ENCODE measurements around the gene KRTAP10-4.
"Not testable (repeated sequence)": the region's sequence is repeated elsewhere in the genome, so short reads cannot be mapped to it uniquely, and the experiment has no call there.

KRTAP10-4 gene

DNA sequence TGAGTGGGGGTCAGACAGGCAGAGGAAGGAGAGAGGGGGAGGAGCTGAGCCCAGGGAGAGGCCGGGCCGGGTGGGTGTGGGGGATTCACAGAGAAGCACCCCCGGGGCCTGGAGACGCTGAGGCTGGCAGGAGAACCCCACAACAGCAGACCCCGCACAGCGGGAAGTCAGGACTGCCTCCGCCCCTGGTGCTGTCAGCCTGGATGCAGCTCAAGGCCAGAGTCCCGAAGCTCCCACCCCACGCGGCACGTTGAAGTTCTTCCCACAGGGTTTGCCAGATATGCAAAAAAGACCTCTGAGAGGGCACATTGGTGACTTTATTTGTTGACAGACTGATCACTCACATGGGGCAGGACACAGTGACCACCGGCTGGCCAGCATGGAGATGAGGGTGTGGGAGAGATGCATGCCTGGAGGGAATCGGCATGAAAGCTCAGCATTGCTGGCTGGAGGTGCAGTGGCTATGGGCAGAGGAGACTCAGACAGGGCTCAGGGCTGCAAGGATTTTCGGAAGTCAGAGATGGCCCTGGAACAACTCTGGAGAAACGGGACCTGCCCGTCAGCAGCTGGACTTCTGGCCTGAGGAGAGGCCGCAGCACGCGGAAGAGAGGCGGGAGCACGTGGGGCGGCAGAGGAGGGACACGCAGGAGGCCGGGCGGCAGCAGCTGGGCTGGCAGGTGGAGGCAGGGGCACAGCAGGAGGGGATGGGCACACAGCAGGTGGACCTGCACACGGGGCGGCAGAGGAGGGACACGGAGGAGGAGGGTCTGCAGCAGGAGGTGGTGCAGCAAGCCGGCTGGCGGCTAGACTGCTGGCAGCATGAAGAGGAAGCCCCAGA lies 15.8 kb upstream of the KRTAP10-4 start:
- no peak for DNase-seq (ENCODE audit: low read depth in 2 of 2)

DNA sequence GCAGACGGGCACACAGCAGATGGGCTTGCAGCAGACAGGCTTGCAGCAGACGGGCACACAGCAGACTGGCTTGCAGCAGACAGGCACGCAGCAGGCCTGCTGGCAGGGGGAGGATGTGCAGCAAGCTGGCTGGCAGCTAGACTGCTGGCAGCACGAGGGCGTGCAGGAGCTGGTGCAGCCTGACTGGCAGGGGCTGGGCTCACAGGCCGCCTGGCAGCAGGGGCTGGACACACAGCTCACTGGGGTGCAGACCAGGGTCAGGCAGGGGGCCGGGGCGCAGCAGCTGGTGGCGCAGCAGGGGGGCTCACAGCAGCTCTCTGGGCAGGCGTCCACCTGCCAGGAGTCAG lies 15.2 kb upstream of the KRTAP10-4 start:
- DNase-seq (ENCODE audit: low read depth in 2 of 2), result not testable (repeated sequence)

DNA sequence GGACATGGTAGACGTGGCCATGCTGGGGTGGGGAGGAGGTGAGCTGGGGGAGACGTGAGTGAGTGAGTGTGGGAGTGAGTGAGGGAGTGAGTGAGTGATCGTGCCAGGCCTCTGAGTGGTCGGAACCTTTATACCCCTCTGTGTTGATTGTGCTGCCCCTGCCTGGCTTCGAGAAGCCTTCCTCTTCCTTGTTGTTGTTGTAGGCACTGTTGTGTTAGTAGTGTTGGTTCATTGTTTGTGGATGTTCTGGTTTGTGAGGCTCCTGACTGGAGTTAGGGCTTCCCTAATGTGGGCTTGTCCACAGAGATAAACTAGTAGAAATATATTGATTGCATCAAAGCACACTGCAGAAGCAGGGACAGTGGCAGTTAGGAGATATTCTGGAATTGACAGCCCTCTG lies 14.8 kb upstream of the KRTAP10-4 start, which contains the start of gene KRTAP10-3:
KRTAP10-3 (minus strand) TSS at position 101 of the 400 bp plus-strand sequence; CDS start at position 21, 80 bp downstream.
- DNase-seq (ENCODE audit: low read depth in 2 of 2), result no peak

DNA sequence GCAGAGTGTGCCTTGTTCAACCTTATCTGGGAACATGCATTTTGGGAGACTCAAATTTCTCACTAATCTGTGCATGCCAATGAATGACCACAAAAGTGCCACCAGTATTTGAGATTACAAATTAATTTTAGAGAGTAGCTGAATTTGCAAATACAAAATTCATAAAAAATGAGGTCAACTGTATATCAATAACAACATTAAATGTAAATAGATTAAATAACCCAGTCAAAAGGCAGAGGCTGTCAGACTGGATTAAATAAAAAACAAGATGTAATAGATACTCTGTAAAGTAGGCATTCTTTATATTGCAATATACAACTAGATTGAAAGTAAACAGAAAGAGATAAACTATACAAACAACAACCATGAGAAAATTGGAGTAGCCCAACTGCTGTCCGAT lies 9.4 kb upstream of the KRTAP10-4 start:
- no peak for DNase-seq (ENCODE audit: low read depth in 2 of 2)

DNA sequence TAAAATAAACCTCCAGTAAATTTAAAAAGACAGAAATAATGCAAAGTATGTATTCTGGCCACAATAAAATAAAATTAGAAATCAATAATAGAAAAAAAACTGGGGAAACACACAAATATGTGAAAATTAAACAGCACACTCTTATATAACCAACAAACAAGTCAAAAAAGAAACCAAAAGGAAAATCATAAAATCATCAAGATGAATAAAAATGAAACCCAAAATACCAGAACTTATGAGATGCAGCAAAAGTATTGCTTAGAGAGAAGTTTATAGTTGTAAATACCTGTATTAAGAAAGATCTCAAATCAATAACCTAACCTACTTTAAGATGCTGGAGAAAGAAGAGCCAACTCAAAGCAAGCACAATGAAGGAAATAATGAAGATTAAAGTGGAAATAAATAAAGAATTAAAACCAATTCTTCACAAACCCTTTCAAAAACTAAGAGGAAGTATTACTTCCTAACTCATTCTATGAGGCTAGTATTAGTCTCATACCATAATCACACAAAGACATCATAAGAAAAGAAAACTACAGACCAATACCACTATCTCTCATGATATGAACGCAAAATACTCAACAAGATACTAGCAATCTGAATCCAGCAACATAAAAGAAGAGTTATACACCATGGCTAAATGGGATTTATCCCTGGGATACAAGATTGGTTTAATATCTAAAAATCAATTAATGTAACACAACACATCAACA lies 8.5 kb upstream of the KRTAP10-4 start:
- DNase-seq (ENCODE audit: low read depth in 2 of 2), result no peak

DNA sequence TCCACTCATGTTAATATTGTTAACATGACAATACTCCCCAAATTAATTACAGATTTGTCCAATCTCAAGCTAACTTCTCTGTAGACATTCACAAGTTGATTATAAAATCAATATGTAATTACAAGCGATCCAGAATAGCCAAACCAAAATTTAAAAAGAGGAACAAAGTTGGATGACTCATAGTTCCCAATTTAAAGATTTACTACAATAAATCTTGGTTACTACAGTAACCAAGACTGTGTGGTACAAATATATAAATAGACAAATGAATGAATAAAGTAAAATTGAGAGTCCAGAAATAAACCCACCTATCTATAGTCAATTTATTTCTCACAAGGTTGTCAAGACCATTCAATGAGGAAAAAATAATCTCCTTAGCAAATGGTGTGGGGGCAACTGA lies 7.1 kb upstream of the KRTAP10-4 start:
- DNase-seq (ENCODE audit: low read depth in 2 of 2), result no peak

DNA sequence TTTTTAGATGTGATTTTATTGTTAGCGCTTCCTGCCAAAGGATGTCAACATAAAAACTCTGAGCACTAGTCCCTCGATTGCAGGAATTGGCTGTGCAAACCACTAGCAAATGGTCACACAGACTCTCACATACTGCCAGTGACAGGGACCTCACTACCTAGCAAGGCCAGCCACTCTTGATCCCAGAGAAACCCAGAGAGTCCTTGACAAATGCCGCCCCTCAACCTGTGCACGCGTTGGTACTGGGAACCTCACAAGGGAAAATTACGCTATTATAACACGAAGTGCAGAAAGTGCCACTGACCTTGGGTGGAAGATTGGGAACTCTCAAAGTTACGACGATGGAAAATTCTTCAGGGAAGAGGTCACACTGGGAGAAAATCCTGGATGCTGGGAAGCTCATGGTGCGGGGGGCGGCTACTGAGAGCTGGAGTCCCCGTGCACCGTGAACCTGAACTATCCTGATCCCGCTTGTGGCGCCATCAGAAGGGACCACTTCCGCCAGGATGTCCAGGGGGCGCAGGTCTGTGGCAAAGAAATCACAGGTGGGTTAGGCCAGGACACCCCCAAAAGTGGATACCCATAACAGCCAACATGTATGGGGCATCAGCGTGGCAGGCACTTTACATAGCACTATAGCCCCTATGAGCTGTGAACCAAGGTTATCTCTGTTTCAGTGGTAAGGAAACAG lies 5.9 kb upstream of the KRTAP10-4 start:
- no peak for DNase-seq (ENCODE audit: low read depth in 2 of 2)

DNA sequence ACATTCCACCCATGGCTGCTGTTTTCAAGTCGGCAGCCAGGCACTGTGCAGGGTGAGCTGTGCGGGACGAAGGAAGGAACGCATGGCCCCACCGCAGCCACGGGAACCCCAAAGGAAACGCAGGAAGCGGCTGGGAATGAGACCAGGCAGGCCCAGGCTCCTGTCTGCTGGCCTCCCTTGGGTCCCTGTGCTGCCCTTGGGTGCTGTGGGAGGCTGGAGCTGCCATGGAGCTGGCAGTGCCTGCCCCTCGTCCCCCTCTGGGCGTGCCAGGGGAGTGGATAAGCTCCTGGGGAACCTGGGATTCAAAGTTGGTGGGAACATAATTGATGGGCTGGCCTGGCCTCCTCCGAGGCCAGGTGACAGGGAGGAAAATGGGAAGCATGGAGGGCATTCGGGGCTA lies 5.3 kb upstream of the KRTAP10-4 start:
- DNase-seq (ENCODE audit: low read depth in 2 of 2), result no peak

DNA sequence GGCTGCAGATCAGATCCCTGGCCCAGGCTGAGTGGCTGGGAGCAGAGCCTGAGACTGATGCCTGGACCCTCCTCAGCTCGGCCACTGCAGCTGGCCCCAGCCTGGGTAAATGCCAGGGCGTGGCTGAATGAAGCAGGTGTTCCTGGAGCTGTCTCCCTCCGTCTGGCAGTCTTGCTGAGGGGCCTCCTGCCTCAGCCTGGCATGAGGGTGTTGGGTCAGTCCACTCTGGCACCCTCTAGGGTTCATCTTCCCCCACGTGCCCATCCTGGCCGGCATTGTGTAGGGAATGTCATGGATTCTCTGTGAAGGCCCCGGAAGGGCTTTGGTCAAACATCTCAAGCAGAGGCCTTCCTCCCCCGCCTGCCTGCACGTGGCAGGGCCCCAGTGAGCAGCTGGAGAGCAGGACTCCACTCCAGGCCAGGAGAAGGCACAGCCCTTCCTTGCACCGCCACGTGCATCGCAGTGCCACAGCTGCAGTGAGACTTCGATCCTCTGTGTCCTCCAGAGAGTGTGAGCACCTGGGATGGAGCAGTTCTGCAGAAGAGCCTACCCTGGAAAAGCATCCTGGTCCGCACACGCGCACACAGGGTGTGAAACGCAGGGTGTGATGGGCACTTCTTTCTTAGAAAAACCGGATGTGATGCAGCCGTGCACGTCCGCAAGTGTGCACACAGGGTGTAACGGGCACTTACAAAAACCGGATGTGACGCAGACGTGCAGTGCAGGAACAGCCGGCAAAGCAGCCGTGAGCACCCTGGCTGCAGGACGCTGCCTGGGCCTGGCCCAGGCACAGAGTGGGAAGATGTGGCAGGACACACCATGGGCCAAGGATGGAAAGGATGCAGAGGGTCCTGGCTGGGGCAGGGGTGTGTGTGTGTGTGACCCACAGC lies 4.6 kb upstream of the KRTAP10-4 start:
- no peak for DNase-seq (ENCODE audit: low read depth in 2 of 2)

DNA sequence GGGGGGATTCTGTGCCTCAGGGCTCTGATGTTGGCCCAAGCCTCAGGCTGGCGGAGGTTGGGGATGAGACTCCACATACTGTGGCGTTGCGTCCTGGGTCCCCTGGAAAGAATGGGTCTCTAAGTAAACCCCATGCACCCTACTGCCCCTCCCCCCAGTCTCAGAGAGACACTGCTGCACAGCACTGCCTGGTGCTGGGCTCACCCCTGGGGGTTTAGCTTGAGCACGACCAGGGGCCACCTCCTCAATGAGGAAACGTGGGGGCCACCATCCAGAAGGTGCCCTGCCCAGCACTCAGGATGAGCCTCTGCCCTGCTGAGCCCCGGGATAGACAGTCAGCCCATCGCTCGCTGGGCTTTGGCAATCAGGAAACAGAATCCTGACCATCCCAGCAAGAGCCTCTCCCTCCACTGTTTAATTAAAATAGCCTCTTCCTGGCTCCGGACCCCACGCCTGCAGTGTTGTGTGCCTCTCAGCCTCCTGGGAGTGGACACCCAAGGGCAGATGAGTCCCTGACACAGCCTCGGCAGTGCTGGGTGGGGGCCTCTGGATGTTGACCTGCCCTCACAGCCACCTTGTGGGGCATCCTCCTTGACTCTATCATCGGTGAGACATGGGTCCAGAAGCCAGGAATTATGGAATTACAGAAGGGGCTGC lies 3.5 kb upstream of the KRTAP10-4 start:
- no peak for DNase-seq (ENCODE audit: low read depth in 2 of 2)

DNA sequence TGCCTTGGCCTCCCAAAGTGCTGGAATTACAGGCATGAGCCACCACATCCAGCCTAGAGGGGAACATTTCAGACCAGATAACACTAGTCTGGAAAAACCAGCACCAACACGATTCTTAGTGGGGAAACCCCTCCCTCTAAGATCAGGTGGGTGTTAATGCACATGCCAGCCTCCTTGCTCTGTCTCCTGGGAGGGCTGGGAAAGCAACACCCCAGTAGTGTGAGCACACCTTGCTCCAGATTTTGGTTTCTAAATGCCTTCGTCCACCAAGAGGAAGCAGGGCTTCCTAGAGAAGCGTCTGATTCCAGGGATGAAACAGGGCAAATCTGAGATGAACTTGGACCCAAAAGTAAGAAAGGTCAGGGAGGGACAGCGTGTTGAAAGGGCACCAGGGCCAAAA lies 2.2 kb upstream of the KRTAP10-4 start:
- DNase-seq (ENCODE audit: low read depth in 2 of 2), result no peak

DNA sequence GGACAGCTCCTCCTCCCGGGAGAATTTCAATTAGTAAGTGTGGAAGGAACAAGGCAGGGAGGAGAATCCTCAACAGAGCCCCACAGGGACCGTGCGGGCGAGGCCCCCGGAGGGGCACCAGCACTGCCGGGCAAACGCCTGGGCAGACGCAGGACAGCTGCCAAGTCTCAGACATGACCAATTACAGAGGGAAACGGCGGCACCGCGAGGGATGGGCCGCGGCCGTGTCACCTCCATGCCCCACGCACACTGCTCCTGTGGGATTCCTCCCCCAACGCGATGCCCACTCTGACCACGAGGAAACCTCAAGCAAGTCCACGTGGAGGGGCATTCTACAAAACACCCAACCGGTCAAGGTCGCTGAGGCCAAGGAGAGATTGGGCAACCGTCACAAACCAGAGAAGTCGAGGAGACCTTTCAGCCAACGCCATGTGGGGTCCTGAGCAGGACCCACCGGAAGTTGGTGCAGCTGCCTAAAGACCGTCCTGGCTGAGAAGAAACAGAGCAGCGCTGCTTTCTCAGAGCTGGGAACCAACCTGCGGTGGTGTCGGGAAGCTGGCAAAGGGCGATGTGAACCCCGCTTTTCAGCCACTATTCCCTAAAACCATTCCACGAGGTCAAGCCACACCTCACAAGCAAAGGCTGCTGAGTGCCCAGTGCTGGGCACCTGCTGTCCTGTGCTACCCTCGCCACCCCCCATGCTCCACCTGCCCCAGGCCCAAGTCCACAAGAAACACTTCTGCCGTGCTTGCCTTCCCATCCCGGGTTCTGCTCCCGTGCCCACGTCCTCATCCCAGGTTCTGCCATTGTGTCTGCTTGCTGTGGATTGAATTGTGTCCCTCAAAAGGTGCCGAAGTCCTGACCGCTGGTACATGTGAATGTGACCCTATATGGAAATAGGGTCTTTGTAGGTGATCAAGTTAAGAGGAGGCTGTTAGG lies 1.4 kb upstream of the KRTAP10-4 start:
- no peak for DNase-seq (ENCODE audit: low read depth in 2 of 2)

DNA sequence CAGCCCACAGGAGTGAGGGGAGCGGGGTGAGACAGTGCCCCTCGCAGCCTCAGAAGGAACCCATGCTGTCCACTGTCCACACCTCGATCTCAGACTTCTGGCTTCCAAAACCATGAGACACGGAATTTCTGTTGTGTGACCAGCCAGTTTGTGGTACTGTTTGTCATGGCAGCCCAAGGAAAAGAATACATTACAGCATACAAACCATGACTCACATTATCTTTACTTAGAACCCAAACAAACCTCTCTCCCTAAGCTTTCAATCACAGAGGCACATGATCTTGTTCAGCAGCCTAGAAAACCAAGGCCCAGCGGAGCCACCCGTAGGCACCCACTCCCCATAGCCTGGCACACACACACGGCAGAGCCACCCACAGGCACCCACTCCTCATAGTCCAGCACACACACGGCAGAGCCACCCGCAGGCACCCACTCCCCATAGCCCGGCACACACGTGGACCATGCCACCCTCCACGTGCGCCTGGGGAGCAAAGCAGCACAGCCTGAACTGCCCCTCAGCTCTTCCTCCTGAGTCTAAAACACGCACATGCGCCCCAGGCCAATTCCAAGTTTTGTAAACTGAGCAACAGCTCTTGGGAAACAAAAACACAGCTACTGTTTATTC lies 458 bp upstream of the KRTAP10-4 start:
- DNase-seq (ENCODE audit: low read depth in 2 of 2), result no peak

DNA sequence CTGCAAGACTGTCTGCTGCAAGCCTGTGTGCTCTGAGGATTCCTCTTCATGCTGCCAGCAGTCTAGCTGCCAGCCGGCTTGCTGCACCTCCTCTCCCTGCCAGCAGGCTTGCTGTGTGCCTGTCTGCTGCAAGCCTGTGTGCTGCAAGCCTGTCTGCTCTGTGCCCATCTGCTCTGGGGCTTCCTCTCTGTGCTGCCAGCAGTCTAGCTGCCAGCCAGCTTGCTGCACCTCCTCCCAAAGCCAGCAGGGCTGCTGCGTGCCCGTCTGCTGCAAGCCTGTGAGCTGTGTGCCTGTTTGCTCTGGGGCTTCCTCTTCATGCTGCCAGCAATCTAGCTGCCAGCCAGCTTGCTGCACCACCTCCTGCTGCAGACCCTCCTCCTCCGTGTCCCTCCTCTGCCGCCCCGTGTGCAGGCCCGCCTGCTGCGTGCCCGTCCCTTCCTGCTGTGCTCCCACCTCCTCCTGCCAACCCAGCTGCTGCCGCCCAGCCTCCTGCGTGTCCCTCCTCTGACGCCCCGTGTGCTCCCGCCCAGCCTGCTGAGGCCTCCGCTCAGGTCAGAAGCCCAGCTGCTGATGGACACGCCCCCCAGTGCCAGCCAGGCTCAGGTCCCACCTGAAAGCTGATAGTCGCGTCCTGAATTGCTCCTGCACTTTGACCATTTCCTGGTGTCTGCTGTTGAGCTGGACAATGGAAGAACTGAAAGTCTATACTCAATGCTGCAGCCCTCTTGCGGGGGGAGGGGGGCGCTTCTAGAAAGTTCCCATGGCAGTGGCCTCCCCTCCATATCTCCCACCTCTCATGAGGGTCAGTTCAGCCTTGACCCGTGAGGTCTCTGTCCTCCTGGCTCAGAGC lies 1.2 kb downstream of the KRTAP10-4 start:
- no peak for DNase-seq (ENCODE audit: low read depth in 2 of 2)

DNA sequence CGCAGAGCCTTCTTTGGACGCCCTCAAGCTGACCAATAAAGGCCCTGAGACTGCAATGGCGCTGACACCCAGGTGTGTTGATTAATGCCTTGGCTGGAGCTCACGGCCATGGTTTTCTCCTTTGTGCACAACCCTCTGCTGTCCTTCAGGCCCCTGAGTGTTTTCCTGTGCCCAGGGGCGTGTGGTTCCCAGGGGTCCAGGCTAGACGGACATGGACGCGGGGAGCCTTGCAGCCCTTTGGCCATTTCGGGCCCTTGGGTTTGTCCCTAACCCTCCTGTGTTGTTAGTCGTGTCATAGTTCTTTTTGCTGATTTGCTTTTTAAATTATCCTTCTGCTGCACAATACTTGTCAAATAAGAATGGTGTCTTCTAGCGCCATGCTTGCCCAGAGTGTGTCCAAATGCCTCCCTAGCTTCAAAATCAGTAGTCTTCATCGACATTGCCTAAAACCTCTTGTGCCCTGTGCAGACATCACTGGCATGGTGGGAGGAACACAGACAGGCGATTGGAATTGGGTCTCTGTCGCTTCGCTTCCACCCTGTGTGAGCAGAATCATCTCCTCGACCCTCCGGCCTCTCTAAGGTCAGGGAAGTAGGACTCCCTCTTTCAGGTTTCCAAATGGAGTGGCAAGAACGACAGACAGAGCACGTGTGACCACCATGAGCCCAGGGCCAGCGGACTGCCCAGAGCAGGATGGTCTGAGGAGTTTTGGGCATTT lies 1.9 kb downstream of the KRTAP10-4 start:
- DNase-seq (ENCODE audit: low read depth in 2 of 2), result no peak

DNA sequence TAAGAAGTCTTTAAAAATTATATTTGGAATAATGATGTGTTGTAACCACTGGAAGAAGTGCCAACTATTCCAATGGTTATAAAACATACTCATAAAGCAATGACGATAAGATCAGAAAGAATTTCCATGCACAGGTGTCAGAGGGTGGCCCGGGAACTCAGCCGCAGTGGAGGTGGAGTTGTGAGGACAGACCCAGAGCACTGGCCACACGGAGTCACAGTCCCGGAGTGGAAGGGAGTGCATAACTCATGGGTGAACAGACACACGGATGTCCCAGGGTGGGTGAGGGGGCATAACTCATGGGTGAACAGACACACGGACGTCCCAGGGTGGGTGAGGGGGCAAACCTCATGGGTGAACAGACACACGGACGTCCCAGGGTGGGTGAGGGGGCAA lies 2.5 kb downstream of the KRTAP10-4 start:
- DNase-seq (ENCODE audit: low read depth in 2 of 2), result no peak

DNA sequence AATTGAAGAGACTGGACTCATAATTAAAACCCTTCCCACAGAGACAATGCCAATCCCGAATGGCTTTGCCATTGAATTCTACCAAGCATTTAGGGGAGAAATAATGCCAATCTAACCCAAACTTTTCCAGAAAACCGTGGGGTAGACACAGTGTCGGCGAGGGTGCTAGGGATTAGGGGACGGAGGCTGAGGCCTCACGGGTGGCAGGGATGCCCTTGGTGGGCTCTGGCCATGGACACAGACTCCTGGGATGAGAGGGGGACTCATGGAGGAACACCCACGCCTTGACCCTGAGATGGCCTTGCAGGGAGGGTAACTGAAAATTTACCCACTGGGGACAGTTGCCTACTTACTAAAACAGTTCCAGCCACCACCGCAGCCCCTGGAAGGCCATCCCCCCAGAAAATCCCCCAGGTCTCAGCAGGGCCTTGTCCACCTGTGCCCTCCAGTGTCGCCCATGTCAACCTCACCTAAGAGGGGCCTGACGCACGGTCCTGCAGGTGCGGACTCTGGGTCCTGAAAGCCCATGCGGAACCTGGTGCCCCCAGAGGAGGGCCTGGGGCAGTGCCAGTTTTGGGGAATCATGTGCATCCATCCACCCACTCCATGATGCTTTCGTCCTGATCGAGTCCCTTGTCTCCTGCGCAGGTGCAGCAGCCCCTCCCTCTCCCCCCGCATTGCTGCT lies 5.0 kb downstream of the KRTAP10-4 start:
- no peak for DNase-seq (ENCODE audit: low read depth in 2 of 2)
